ENCODE measurements around the gene MED12L. TPM values are rescaled to one million over a fixed set of nuclear protein-coding genes. Genes with fewer than 3 reads are reported as not detected.
A peak's percentile ranks its signal among the peaks of the same experiment; 100 is the strongest.

MED12L gene
- total and polyA plus RNA-seq, 9 of the 15 experiments (the other 6 are each of a cell fraction or from before 2014, with no cell fraction given) = not detected

DNA sequence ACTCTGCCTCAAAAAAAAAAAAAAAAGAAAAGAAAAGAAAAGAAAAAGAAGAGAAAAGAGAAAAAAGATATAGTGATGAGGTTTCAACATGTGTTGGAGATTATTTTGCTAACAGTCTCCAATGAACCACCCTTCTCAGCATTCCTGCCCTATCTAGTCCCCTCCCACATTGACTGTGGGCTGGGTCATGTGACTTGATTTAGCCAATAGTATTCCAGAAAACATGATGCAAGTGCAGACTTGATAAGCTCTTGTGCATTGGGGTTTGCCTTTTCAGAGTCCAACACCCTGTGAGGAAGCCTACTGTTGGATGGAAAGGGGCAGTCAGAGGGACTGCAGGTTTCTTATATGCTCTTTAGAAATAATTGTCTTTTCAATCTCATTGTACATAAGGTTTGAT is 37.8 kb upstream of the MED12L start (continued):
- TF ChIP-seq, protein P1, sequence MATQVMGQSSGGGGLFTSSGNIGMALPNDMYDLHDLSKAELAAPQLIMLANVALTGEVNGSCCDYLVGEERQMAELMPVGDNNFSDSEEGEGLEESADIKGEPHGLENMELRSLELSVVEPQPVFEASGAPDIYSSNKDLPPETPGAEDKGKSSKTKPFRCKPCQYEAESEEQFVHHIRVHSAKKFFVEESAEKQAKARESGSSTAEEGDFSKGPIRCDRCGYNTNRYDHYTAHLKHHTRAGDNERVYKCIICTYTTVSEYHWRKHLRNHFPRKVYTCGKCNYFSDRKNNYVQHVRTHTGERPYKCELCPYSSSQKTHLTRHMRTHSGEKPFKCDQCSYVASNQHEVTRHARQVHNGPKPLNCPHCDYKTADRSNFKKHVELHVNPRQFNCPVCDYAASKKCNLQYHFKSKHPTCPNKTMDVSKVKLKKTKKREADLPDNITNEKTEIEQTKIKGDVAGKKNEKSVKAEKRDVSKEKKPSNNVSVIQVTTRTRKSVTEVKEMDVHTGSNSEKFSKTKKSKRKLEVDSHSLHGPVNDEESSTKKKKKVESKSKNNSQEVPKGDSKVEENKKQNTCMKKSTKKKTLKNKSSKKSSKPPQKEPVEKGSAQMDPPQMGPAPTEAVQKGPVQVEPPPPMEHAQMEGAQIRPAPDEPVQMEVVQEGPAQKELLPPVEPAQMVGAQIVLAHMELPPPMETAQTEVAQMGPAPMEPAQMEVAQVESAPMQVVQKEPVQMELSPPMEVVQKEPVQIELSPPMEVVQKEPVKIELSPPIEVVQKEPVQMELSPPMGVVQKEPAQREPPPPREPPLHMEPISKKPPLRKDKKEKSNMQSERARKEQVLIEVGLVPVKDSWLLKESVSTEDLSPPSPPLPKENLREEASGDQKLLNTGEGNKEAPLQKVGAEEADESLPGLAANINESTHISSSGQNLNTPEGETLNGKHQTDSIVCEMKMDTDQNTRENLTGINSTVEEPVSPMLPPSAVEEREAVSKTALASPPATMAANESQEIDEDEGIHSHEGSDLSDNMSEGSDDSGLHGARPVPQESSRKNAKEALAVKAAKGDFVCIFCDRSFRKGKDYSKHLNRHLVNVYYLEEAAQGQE (IDR thresholded peaks at IDR 0.05; ENCODE audit: borderline replicate concordance) = peak; percentile 30; the same call in 1 of the 2 replicates
- TF ChIP-seq, protein P1 (CRISPR knock-in tag; IDR thresholded peaks at IDR 0.05; ENCODE audit: low read depth) = no peak
- TF ChIP-seq ZNF347 (CRISPR knock-in tag; IDR thresholded peaks at IDR 0.05; ENCODE audit: low read depth) (no peak), SNRNP70 (optimal IDR thresholded peaks at IDR 0.05; ENCODE audit: low read depth, low read length) (no peak), TARDBP (IDR thresholded peaks at IDR 0.05) (no peak)
- TF ChIP-seq, protein P2, sequence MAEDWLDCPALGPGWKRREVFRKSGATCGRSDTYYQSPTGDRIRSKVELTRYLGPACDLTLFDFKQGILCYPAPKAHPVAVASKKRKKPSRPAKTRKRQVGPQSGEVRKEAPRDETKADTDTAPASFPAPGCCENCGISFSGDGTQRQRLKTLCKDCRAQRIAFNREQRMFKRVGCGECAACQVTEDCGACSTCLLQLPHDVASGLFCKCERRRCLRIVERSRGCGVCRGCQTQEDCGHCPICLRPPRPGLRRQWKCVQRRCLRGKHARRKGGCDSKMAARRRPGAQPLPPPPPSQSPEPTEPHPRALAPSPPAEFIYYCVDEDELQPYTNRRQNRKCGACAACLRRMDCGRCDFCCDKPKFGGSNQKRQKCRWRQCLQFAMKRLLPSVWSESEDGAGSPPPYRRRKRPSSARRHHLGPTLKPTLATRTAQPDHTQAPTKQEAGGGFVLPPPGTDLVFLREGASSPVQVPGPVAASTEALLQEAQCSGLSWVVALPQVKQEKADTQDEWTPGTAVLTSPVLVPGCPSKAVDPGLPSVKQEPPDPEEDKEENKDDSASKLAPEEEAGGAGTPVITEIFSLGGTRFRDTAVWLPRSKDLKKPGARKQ (CRISPR knock-in tag; IDR thresholded peaks at IDR 0.05) = no peak
- TF ChIP-seq, protein P3, sequence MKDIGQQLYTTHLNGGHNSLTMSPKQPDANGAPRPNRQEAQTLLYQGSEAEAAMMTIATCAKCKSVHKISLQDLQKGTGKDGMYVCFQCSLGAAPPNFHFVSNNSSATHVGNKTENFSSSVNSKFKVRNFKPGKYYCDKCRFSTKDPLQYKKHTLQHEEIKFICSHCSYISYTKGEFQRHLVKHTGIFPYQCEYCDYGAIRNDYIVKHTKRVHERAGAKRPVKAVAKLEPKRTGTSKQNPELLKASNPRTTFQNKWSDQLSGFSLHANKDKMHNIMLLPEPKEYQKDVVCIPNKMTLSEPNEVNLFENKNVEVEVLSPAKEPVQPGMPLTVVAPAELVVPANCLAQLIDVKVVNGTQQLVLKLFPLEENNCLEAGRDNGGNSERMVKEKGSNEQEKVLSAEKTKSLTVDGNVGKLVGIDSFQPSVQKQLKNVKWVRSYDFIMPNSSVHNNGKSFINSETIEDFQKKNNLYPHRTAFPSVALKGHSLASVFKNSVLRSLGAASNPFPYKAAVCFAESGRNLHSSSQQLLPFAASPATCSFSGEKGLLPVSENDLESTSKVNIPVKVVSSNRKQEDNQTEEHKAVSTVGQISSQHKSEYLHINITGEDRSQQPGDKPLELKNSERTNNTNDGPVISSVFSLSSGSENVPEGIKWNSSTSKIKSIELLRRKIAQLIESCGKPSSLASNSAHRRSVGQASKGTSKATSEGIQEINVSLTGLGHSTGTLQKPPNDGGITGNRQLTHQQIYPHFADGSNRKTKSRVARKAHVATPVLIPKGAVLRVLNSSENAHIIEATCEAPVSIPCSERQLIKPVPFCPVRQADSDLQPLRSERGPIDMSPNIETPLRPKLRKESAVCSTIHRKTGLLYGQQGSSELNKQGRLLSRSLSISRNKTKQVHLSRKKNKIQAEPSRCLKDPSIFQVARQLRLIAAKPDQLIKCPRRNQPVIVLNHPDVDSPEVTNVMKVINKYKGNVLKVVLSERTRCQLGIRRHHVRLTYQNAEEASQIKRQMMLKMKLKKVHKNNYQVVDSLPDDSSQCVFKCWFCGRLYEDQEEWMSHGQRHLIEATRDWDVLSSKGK (CRISPR knock-in tag; IDR thresholded peaks at IDR 0.05) = no peak

Measured in K562 (cell line).